Ramos (cell line): ENCODE data around the gene RNF187.

Experiments
- in situ Hi-C: fragments of 300-500 bp; cut with MboI; formaldehyde crosslinking; loops from one replicate; pipeline ENCODE4 v1.14.3; 2022; ENCODE audit warnings: low sequenced_read_pairs; ENCODE audit not compliant: unreplicated experiment

The RNF187 gene

DNA sequence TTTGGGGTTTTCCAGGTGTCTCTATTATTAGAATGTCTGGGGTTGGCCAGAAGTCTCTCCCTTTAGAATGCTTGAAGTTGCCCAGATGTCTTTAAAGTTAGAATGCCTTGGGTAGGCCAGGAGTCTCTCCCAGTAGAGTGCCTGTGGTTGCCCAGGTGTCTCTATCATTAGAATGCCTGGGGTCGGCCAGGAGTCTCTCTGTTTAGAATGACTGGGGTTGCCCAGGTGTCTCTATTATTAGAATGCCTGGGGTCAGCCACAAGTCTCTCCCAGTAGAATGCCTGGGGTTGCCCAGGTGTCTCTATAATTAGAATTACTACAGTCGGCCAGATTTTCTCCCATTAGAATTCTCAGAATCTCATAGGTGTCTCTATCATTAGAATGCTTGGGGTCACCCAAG, 55.2 kb downstream of the RNF187 start:
- in situ Hi-C loops = no loop called here

DNA sequence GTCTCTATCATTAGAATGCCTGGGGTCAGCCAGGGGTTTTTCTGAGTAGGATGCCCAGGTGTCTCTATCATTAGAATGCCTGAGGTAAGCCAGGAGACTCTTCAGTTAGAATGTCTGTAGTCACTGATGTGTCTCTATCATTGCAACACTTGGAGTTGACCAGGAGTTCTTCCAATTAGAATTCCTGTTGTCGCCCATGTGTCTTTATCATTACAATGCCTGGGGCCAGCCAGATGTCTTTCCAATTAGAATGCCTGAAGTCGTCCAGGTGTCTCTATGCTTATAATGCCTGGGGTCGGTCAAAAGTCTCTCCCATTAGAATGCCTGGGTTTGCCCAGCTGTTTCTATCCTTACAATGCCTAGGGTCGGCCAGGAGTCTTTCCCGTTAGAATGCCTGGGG, 55.8 kb downstream of the RNF187 start:
- in situ Hi-C loops = no loop called here

- in situ Hi-C loops = no loop called here
Observed at GRCh38 chr1:228543396-228543795, 56.2 kb downstream of the RNF187 start.

DNA sequence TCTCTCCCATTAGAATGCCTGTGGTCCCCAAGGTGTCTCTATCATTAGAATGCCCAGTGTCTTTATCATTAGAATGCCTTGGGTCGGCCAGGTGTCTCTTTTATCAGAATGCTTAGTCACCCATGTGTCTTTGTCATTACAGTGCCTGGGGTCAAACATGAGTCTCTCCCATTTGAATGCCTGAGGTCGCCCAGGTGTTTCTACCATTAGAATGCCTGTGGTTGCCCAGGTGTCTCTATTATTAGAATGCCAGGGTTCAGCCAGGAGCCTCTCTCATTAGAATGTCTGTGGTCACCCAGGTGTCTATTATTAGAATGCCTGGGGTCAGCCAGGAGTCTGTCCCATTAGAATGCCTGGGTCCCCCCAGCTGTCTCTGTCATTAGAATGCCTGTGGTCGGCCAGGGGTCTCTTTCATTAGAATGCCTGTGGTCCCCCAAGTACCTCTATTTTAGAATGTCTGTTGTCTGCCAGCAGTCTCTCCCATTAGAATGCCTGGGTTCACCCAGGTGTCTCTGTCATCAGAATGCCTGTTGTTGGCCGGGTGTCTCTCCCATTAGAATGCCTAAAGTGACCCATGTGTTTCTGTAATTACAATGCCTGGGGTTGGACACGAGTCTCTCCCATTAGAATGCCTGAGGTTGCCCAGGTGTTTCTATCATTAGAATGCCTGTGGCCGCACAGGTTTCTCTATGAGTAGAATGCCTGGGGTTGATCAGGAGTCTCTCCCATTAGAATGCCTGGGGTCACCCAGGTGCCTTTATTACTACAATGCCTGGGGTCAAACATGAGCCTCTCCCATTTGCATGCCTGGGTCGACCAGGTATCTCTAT, 57.1 kb downstream of the RNF187 start:
- in situ Hi-C loops = no loop called here

GRCh38 chr1:228544921-228545591, 57.9 kb downstream of the RNF187 start:
- in situ Hi-C loops = no loop called here
